Stomach smooth muscle (tissue), 2 donors: ENCODE measurements around the gene MCM3AP.
"Not testable (repeated sequence)": the region's sequence is repeated elsewhere in the genome, so short reads cannot be mapped to it uniquely, and the experiment has no call there.

Source experiments
- H3K27ac ChIP-seq: one replicate; pipeline ENCODE4 v1.7.0; 2013; ENCODE audit warnings: mild to moderate bottlenecking, low read length, inconsistent platforms
- H3K27me3 ChIP-seq, 2 donors: one replicate each; pipeline ENCODE4 v1.7.0; 2013; ENCODE audit warnings: low read length in 2 of 2; ENCODE audit not compliant: insufficient read depth in 2 of 2, control insufficient read depth in 1 of 2
- H3K36me3 ChIP-seq, 2 donors: one replicate each; pipeline ENCODE4 v1.7.0; 2013; ENCODE audit warnings: low read length in 2 of 2; ENCODE audit not compliant: control insufficient read depth in 2 of 2, insufficient read depth in 2 of 2
- H3K4me1 ChIP-seq: one replicate; pipeline ENCODE4 v1.7.0; 2013; ENCODE audit warnings: low read length; ENCODE audit not compliant: control insufficient read depth, insufficient read depth
- H3K4me3 ChIP-seq, 2 donors: one replicate each; pipeline ENCODE4 v1.7.0; 2013; ENCODE audit warnings: low read length in 2 of 2
- H3K9ac ChIP-seq, 2 donors: one replicate each; pipeline ENCODE4 v1.7.0; 2013; ENCODE audit warnings: low read length in 2 of 2, mild to moderate bottlenecking in 1 of 2
- H3K9me3 ChIP-seq, 2 donors: one replicate each; pipeline ENCODE4 v1.7.0; 2013; ENCODE audit warnings: low read length in 2 of 2; ENCODE audit not compliant: control insufficient read depth in 2 of 2
- donor health status: healthy.
- donor health status: Pancreatic carcinoma.

The MCM3AP gene

GRCh38 chr21:46208761-46209721 is 76.4 kb downstream of the MCM3AP start:
- Histone ChIP-seq H3K27ac (no peak overlapping the region), H3K4me3 (no peak overlapping the region), H3K9ac (no peak overlapping the region), H3K4me1 (no peaks in the 10 kb centered on the region), H3K36me3 (peaks cover 12 to 55% of the 10 kb centered on the region in 2 donors), H3K27me3 (no peaks in the 10 kb centered on the region), H3K9me3 (no peaks in the 10 kb centered on the region)

- Histone ChIP-seq H3K4me3 (no peak overlapping the region), H3K4me1 (no peaks in the 10 kb centered on the region), H3K9me3 (no peaks in the 10 kb centered on the region), H3K36me3 (peaks cover 14 to 54% of the 10 kb centered on the region in 2 donors), H3K9ac (no peak overlapping the region), H3K27ac (no peak overlapping the region), H3K27me3 (no peaks in the 10 kb centered on the region)
Observed at GRCh38 chr21:46207920-46208591, 77.4 kb downstream of the MCM3AP start.

- Histone ChIP-seq H3K27ac (no peak overlapping the region), H3K4me3 (no peak overlapping the region), H3K9ac (no peak overlapping the region), H3K4me1 (no peaks in the 10 kb centered on the region), H3K9me3 (no peaks in the 10 kb centered on the region), H3K27me3 (no peaks in the 10 kb centered on the region), H3K36me3 (peaks cover 17 to 50% of the 10 kb centered on the region in 2 donors)
Observed at GRCh38 chr21:46207006-46207919, 78.1 kb downstream of the MCM3AP start.

GRCh38 chr21:46206163-46207005 is 79.0 kb downstream of the MCM3AP start:
- Histone ChIP-seq H3K27ac (no peak overlapping the region), H3K4me1 (no peaks in the 10 kb centered on the region), H3K4me3 (no peak overlapping the region), H3K27me3 (no peaks in the 10 kb centered on the region), H3K36me3 (peaks cover 15 to 48% of the 10 kb centered on the region in 2 donors), H3K9me3 (no peaks in the 10 kb centered on the region), H3K9ac (no peak overlapping the region)

GRCh38 chr21:46205766-46206162 is 79.6 kb downstream of the MCM3AP start:
- Histone ChIP-seq H3K36me3 (peaks cover 14 to 50% of the 10 kb centered on the region in 2 donors), H3K4me3 (no peak overlapping the region), H3K27me3 (no peaks in the 10 kb centered on the region), H3K9me3 (no peaks in the 10 kb centered on the region), H3K4me1 (no peaks in the 10 kb centered on the region), H3K9ac (no peak overlapping the region), H3K27ac (no peak overlapping the region)

- Histone ChIP-seq H3K4me1 (no peaks in the 10 kb centered on the region), H3K27me3 (no peaks in the 10 kb centered on the region), H3K9me3 (no peaks in the 10 kb centered on the region), H3K9ac (no peak overlapping the region), H3K27ac (no peak overlapping the region), H3K4me3 (no peak overlapping the region), H3K36me3 (peaks cover 14 to 49% of the 10 kb centered on the region in 2 donors)
Observed at GRCh38 chr21:46205166-46205565, 80.2 kb downstream of the MCM3AP start.

GRCh38 chr21:46203203-46203600 is 82.2 kb downstream of the MCM3AP start:
- Histone ChIP-seq H3K4me1 (no peaks in the 10 kb centered on the region), H3K9ac (no peak overlapping the region), H3K27ac (no peak overlapping the region), H3K9me3 (no peaks in the 10 kb centered on the region), H3K27me3 (no peaks in the 10 kb centered on the region), H3K4me3 (no peak overlapping the region), H3K36me3 (peaks cover 16 to 44% of the 10 kb centered on the region in 2 donors)

- Histone ChIP-seq H3K27ac (no peak overlapping the region), H3K4me3 (no peak overlapping the region), H3K9ac (no peak overlapping the region), H3K9me3 (no peaks in the 10 kb centered on the region), H3K27me3 (no peaks in the 10 kb centered on the region), H3K36me3 (peaks cover 16 to 41% of the 10 kb centered on the region in 2 donors), H3K4me1 (no peaks in the 10 kb centered on the region)
Observed at GRCh38 chr21:46202592-46203202, 82.7 kb downstream of the MCM3AP start.

GRCh38 chr21:46200877-46201803 is 84.3 kb downstream of the MCM3AP start:
- H3K27me3 ChIP-seq, H3K27ac ChIP-seq, H3K4me3 ChIP-seq, H3K9ac ChIP-seq, H3K4me1 ChIP-seq, H3K9me3 ChIP-seq: not testable (repeated sequence)
- peaks cover 22 to 40% of the 10 kb centered on the region in 2 donors for H3K36me3 ChIP-seq
